NCI-H526 (cell line): ENCODE measurements around the gene ABAT.
A peak's percentile ranks its signal among the peaks of the same experiment; 100 is the strongest.
"Not testable (repeated sequence)": the region's sequence is repeated elsewhere in the genome, so short reads cannot be mapped to it uniquely, and the experiment has no call there.

Experiments used
- DNase-seq, 2 experiments: peaks; one replicate each; lab custom pipeline; 2025; lab: John Stamatoyannopoulos, UW

ABAT gene

GRCh38 chr16:8682551-8683259, 8.3 kb downstream of the ABAT start:
- DNase-seq = no peak

GRCh38 chr16:8683640-8684039, 9.2 kb downstream of the ABAT start:
- DNase-seq = no peak

- no peak for DNase-seq
Observed at GRCh38 chr16:8685617-8686016, 11.2 kb downstream of the ABAT start.

- peak in 1 of 2 experiments; percentile 48 for DNase-seq
Observed at GRCh38 chr16:8686031-8686621, 11.7 kb downstream of the ABAT start.

- DNase-seq = no peak
Observed at GRCh38 chr16:8686879-8687278, 12.5 kb downstream of the ABAT start.

- DNase-seq = no peak
Observed at GRCh38 chr16:8689686-8690085, 15.3 kb downstream of the ABAT start.

GRCh38 chr16:8691728-8692127, 17.3 kb downstream of the ABAT start:
- DNase-seq = no peak

- no peak for DNase-seq
Observed at GRCh38 chr16:8694795-8695728, 20.6 kb downstream of the ABAT start.

GRCh38 chr16:8696880-8697279, 22.5 kb downstream of the ABAT start:
- DNase-seq = no peak

- DNase-seq = no peak
Observed at GRCh38 chr16:8697965-8698364, 23.5 kb downstream of the ABAT start.

GRCh38 chr16:8703693-8704092, 29.3 kb downstream of the ABAT start:
- DNase-seq = no peak

GRCh38 chr16:8704098-8704497, 29.7 kb downstream of the ABAT start:
- DNase-seq = no peak

GRCh38 chr16:8705100-8705822, 30.8 kb downstream of the ABAT start:
- not testable (repeated sequence) for DNase-seq

- no peak for DNase-seq
Observed at GRCh38 chr16:8708536-8708935, 34.1 kb downstream of the ABAT start.

- peak in 1 of 2 experiments; percentile 6 for DNase-seq
Observed at GRCh38 chr16:8712589-8713361, 38.4 kb downstream of the ABAT start.

GRCh38 chr16:8713635-8714172, 39.3 kb downstream of the ABAT start:
- no peak for DNase-seq

GRCh38 chr16:8714174-8714573, 39.8 kb downstream of the ABAT start:
- no peak for DNase-seq

GRCh38 chr16:8714807-8715206, 40.4 kb downstream of the ABAT start:
- no peak for DNase-seq

GRCh38 chr16:8716052-8716451, 41.6 kb downstream of the ABAT start:
- DNase-seq = no peak

- DNase-seq = peak in 1 of 2 experiments; percentile 14
Observed at GRCh38 chr16:8716592-8716991, 42.2 kb downstream of the ABAT start.

- no peak for DNase-seq
Observed at GRCh38 chr16:8717469-8717868, 43.1 kb downstream of the ABAT start.
